D721Med (cell line): ENCODE measurements around the gene SPRR2E.
"Not testable (repeated sequence)": the region's sequence is repeated elsewhere in the genome, so short reads cannot be mapped to it uniquely, and the experiment has no call there.

Source experiments
- DNase-seq: peaks from one replicate; pipeline ENCODE4 v3.0.0; 2011; ENCODE audit warnings: low spot score; ENCODE audit not compliant: insufficient read length
- FAIRE-seq: peaks from 2 replicates; lab custom pipeline; 2011; peaks lifted over from hg19 to GRCh38; lab: Jason Lieb, UNC
- CTCF ChIP-seq: IDR thresholded peaks from 2 replicates; pipeline ENCODE4 v1.5.1; 2012; ENCODE audit warnings: mild to moderate bottlenecking, control low read depth; ENCODE audit not compliant: insufficient read depth; ENCODE audit errors: missing control alignments

SPRR2E gene

GRCh38 chr1:153122831-153123421, 28.6 kb upstream of the SPRR2E start:
- TF ChIP-seq CTCF: no peak
- no peak for DNase-seq
- FAIRE-seq: no peak

- no peak for TF ChIP-seq CTCF
- DNase-seq (no peak), FAIRE-seq (no peak)
Measured at GRCh38 chr1:153120945-153121344, 26.6 kb upstream of the SPRR2E start.

- no peak for TF ChIP-seq CTCF
- DNase-seq: no peak
- FAIRE-seq: no peak
Measured at GRCh38 chr1:153119491-153119971, 25.2 kb upstream of the SPRR2E start.

- FAIRE-seq, DNase-seq: not testable (repeated sequence)
Measured at GRCh38 chr1:153115264-153115663, 20.9 kb upstream of the SPRR2E start.

- FAIRE-seq (no peak), DNase-seq (no peak)
- TF ChIP-seq CTCF: no peak
Measured at GRCh38 chr1:153113416-153113815, 19.1 kb upstream of the SPRR2E start, which contains the start of gene SPRR2F. TSS of gene SPRR2F (minus strand) at chr1:153113516. CDS start at chr1:153112733, 783 bp downstream.

- FAIRE-seq, DNase-seq: not testable (repeated sequence)
Measured at GRCh38 chr1:153112454-153112853, 18.1 kb upstream of the SPRR2E start.

- TF ChIP-seq CTCF: no peak
- DNase-seq (no peak), FAIRE-seq (no peak)
Measured at GRCh38 chr1:153100245-153100644, 5.9 kb upstream of the SPRR2E start.

GRCh38 chr1:153099461-153100045, 5.2 kb upstream of the SPRR2E start:
- FAIRE-seq (no peak), DNase-seq (no peak)

More at GRCh38 chr1:153099461-153100045, 5.2 kb upstream of the SPRR2E start:
- TF ChIP-seq CTCF: no peak
